Tibial artery (tissue), 4 donors: Measurements from ENCODE around the gene LRRC10.

Experiments used
- DNase-seq, 2 donors: peaks; one replicate each; pipeline ENCODE4 v3.0.0-alpha.2; 2019
- H3K27ac ChIP-seq, 2 donors: fragments of 200-600 bp; sonication (generic) in 1 of 2; 1 replicate in 1 of 2; 2 replicates in 1 of 2; pipeline ENCODE4 v1.5.1; 2018 to 2019; ENCODE audit warnings: mild to moderate bottlenecking in 1 of 2
- H3K27me3 ChIP-seq, 2 donors: fragments of 200-600 bp; sonication (generic) in 1 of 2; one replicate each; pipeline versions ENCODE4 v1.5.1 to v1.6.0; 2016 to 2019
- H3K36me3 ChIP-seq, 3 donors: fragments of 200-600 bp; sonication (generic) in 2 of 3; one replicate each; pipeline ENCODE4 v1.5.1; 2016 to 2019; ENCODE audit warnings: mild to moderate bottlenecking in 2 of 3
- H3K4me1 ChIP-seq, 4 donors: fragments of 200-600 bp; sonication (generic) in 2 of 4; 1 replicate in 3 of 4; 2 replicates in 1 of 4; pipeline ENCODE4 v1.5.1; 2016 to 2019
- H3K4me3 ChIP-seq, 2 donors: fragments of 200-600 bp; sonication (generic) in 1 of 2; 1 replicate in 1 of 2; 2 replicates in 1 of 2; pipeline ENCODE4 v1.5.1; 2018 to 2019; ENCODE audit warnings: mild to moderate bottlenecking in 2 of 2
- H3K9me3 ChIP-seq, 3 donors: fragments of 200-600 bp; sonication (generic) in 1 of 3; one replicate each; pipeline ENCODE4 v1.5.1; 2016 to 2019
- intact Hi-C: fragments of 100-400 bp; cut with DNase I; formaldehyde crosslinking; loops from one replicate; pipeline ENCODE4 v1.15.0; 2023; ENCODE audit warnings: low total_unique reads
- TF ChIP-seq, protein P1 (sequence below), 2 experiments: fragments of 200-600 bp in 1 of 2; fragments of 450-650 bp in 1 of 2; IDR thresholded peaks; one replicate each; pipeline ENCODE4 v1.5.1; 2017 to 2019; ENCODE audit warnings: antibody characterized with exemption in 2 of 2, mild to moderate bottlenecking in 1 of 2, moderate library complexity in 1 of 2

LRRC10 gene

DNA sequence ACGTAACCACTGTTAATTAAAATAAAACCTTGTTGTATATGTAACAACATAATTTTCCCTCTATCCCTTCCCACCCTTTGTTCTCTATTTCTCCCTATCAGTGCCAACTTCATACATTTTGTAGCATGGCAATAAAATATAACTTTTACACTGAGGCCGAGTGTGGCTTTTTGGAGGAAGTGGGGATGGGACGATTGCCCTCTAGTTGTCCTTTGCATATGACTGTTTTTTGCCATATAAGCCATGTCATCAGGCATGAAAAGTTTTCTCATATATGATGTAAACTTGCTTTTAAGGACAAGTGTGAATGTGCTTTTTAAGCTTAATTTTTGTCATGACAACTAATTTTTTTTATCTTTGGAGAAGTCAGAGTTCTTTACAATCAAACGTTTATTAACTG is 31.7 kb downstream of the LRRC10 start:
- TF ChIP-seq, protein P1, sequence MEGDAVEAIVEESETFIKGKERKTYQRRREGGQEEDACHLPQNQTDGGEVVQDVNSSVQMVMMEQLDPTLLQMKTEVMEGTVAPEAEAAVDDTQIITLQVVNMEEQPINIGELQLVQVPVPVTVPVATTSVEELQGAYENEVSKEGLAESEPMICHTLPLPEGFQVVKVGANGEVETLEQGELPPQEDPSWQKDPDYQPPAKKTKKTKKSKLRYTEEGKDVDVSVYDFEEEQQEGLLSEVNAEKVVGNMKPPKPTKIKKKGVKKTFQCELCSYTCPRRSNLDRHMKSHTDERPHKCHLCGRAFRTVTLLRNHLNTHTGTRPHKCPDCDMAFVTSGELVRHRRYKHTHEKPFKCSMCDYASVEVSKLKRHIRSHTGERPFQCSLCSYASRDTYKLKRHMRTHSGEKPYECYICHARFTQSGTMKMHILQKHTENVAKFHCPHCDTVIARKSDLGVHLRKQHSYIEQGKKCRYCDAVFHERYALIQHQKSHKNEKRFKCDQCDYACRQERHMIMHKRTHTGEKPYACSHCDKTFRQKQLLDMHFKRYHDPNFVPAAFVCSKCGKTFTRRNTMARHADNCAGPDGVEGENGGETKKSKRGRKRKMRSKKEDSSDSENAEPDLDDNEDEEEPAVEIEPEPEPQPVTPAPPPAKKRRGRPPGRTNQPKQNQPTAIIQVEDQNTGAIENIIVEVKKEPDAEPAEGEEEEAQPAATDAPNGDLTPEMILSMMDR (IDR thresholded peaks at IDR 0.05), result no peak
- H3K4me1 ChIP-seq, result no peaks in the 10 kb centered on the region
- no peak overlapping the region for H3K4me3 ChIP-seq
- intact Hi-C loops, result loop anchor here (10.0 kb wide), 1 partner anchor 164 kb away; no protein-coding TSS in a partner anchor
- H3K27ac ChIP-seq, result no peak overlapping the region
- peaks cover 13 to 16% (median 15%) of the 10 kb centered on the region in 3 donors for H3K36me3 ChIP-seq
- no peak for DNase-seq
- H3K9me3 ChIP-seq, result no peaks in the 10 kb centered on the region
- no peaks in the 10 kb centered on the region for H3K27me3 ChIP-seq

DNA sequence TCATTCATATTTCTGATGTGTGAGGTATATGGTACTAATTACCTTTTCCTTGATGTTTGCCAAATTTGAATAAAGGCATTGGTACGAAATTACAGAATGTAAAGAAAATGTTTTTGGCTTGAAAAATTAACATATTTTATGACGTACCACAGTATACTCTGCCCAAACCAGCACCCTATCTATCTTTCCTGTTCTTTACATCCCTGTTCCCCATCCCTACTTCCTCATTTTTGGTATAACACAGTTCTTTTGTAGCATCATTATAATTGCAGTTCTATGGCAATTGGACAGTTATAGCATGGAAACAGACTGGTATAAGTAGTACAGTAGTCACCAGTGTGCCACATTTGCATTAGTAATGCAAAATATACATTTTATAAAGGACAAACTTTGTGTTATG is 32.4 kb downstream of the LRRC10 start:
- TF ChIP-seq, protein P1 (IDR thresholded peaks at IDR 0.05), result no peak
- Histone ChIP-seq H3K4me1 (no peaks in the 10 kb centered on the region), H3K27me3 (no peaks in the 10 kb centered on the region), H3K9me3 (no peaks in the 10 kb centered on the region), H3K36me3 (peaks cover 18 to 23% (median 23%) of the 10 kb centered on the region in 3 donors), H3K27ac (no peak overlapping the region), H3K4me3 (no peak overlapping the region)
- DNase-seq, result no peak
- intact Hi-C loops, result loop anchor here (10.0 kb wide), 1 partner anchor 163 kb away; no protein-coding TSS in a partner anchor

DNA sequence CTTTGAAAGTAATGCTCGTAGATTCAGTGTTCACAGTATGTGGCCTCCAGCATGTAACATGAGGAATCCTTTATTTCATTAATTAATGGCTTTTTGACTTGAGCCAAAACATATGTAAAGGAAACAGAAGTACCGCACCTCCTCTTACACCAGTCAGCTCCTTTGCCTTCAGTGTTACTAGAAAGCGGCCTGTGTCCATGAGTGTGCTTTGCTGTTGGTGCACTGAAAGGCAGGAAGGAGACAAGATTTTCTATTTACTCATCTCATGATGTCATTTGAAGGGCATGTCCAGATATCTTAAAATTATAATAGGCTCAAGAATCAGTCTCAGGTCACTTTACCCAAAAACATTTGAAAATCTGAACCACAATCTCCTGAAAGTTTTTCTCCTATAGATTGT is 35.4 kb downstream of the LRRC10 start:
- Histone ChIP-seq H3K4me1 (no peaks in the 10 kb centered on the region), H3K4me3 (no peak overlapping the region), H3K27me3 (no peaks in the 10 kb centered on the region), H3K9me3 (no peaks in the 10 kb centered on the region), H3K27ac (no peak overlapping the region), H3K36me3 (peaks cover 26 to 44% (median 43%) of the 10 kb centered on the region in 3 donors)
- no peak for DNase-seq
- TF ChIP-seq, protein P1 (IDR thresholded peaks at IDR 0.05), result no peak
- intact Hi-C loops, result loop anchor here (10.0 kb wide), 1 partner anchor 161 kb away; no protein-coding TSS in a partner anchor

DNA sequence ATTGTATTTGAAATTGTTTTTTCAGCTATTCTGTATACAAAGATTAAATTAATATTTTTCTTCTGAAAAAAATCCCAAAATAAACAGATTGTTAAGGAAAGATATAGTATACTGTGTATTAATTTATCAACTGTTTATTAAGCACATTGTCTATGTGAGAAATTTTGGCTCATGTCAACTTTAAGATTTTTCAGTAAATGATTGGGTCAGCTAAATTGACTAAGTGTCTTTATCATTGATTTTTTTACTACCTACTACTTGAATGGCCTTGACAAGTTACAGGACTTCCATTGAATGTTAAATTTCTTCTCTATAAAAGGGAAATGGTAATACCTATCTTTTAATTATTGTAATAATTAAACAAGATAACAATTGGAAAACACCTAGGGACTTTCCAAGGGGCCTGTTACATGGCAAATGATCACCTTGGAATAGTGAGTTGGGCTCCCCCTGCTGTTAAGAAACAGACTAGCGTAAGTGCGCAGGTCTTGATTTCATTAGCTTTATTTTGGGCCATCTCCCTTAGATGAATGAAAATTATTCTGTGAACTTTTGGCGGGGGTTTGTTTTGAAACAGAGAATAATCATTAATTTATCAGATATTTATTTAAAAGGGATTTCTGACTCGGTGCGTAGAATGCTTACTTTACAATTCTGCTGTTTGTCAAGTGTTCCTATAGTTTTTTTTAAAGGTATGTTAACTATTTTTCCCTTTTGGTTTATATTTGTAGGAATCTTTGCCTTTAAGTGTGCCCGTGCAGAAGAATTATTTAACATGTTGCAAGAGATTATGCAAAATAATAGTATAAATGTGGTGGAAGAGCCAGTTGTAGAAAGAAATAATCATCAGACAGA is 39.9 kb downstream of the LRRC10 start:
- Histone ChIP-seq H3K27me3 (no peaks in the 10 kb centered on the region), H3K27ac (no peak overlapping the region), H3K36me3 (peaks cover 26 to 56% (median 43%) of the 10 kb centered on the region in 3 donors), H3K4me3 (no peak overlapping the region), H3K9me3 (no peaks in the 10 kb centered on the region), H3K4me1 (no peaks in the 10 kb centered on the region)
- intact Hi-C loops, result loop anchor here (2.0 to 10.0 kb wide), 2 partner anchors 156 to 182 kb away; no protein-coding TSS in a partner anchor
- peak in 1 of 2 donors; percentile 62 for DNase-seq
- TF ChIP-seq, protein P1 (IDR thresholded peaks at IDR 0.05), result peak; percentile 77 to 78

DNA sequence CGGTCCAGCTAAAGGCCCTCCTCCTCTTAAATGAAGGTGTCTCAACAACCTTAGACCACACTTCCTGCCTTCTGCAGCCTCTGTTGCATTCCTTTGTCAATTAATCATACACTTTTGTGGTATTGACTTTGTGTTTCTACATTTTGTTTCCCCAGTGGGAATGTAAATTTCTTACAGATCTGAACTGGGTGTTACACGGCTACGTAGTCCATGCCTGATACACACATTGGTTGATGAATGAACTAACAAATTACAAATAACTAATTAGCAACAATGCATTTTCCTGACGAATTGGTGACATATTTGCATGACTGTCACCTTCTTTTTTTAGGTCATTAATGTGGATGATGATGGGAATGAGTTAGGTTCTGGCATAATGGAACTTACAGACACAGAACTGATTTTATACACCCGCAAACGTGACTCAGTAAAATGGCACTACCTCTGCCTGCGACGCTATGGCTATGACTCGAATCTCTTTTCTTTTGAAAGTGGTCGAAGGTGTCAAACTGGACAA is 40.6 kb downstream of the LRRC10 start:
- DNase-seq, result no peak
- H3K36me3 ChIP-seq, result peaks cover 23 to 53% (median 38%) of the 10 kb centered on the region in 3 donors
- intact Hi-C loops, result loop anchor here (2.0 to 10.0 kb wide), 3 partner anchors 98 to 181 kb away; partner anchors contain the start of gene FRS2
- no peak overlapping the region for H3K27ac ChIP-seq
- no peak overlapping the region for H3K4me3 ChIP-seq
- TF ChIP-seq, protein P1 (IDR thresholded peaks at IDR 0.05), result no peak
- no peaks in the 10 kb centered on the region for H3K9me3 ChIP-seq
- no peaks in the 10 kb centered on the region for H3K4me1 ChIP-seq
- H3K27me3 ChIP-seq, result no peaks in the 10 kb centered on the region
